HPDE6-E6E7 (cell line): Measurements from ENCODE around the gene NR1H4.
A peak's percentile ranks its signal among the peaks of the same experiment; 100 is the strongest.
"Not testable (repeated sequence)": the region's sequence is repeated elsewhere in the genome, so short reads cannot be mapped to it uniquely, and the experiment has no call there.

Source experiments
- DNase-seq: peaks from one replicate; pipeline ENCODE4 v3.0.0; 2011; ENCODE audit warnings: missing footprints; ENCODE audit errors: extremely low spot score

NR1H4 gene

DNA sequence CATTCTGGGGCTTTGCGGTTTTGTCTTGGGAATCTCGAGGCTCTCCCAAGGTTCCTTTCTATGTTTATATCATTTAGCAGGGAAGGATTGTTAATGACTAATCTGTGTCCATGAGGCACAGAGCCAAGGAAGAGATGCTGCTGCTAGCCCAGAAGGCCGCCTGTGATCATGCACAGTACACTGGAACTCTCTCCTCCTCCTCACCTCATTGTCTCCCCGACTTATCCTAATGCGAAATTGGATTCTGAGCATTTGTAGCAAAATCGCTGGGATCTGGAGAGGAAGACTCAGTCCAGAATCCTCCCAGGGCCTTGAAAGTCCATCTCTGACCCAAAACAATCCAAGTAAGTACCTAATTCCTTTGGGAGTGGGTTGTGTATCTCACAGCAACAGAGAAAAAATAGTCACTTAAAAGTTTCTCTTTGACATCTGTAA, at the start of gene NR1H4:
Gene NR1H4, plus strand, starts transcription at position 151 of the 435 bp plus-strand sequence. CDS start 19,458 bp downstream, outside the sequence.
- DNase-seq = no peak

- no peak for DNase-seq
Observed at GRCh38 chr12:100426145-100426544, 47.5 kb upstream of the NR1H4 start.

GRCh38 chr12:100427078-100427477, 46.6 kb upstream of the NR1H4 start:
- peak; percentile 13 for DNase-seq

- not testable (repeated sequence) for DNase-seq
Observed at GRCh38 chr12:100430251-100430650, 43.4 kb upstream of the NR1H4 start.

- DNase-seq = no peak
Observed at GRCh38 chr12:100433701-100434100, 40.0 kb upstream of the NR1H4 start.

- no peak for DNase-seq
Observed at GRCh38 chr12:100434177-100434576, 39.5 kb upstream of the NR1H4 start.

- DNase-seq = no peak
Observed at GRCh38 chr12:100435957-100436356, 37.7 kb upstream of the NR1H4 start.

DNA sequence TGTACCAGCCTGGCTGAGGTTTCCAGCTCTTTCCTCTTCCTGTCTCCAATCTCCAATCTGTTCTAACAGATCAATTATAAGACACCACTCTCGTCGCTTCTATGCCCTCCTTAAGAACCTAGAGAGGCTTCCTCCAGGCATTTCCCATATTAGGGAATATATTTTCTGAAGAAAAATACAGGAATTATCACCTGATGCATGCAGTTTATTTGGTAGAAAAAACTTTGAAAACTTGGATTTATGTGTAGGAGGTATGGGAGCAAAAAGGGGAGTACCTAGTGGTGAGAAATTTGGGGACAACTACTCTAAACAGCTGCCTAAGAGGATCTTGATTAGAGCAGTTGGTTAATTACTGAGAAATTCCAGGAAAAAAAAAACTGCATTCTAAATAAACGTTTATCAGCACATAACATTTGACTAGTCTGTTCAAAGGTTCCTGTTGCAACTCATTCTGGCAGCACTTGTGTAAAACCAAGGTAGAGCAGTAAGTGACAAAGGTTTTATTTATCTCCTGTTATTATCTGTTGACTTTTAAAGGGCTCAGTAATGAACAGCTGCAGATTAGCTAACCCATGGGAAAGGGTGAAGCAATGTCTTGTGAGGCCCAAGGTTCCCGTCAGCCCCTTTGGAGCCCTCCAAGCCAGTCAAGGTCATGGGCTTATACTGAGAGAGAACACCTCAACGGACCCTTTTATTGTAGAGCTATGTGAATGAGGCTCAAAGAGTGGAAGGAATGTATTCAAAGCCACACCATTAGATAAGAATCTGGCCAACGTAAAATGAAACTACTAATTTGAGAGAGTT, 36.4 kb upstream of the NR1H4 start:
- no peak for DNase-seq

- no peak for DNase-seq
Observed at GRCh38 chr12:100439797-100440196, 33.9 kb upstream of the NR1H4 start.

DNA sequence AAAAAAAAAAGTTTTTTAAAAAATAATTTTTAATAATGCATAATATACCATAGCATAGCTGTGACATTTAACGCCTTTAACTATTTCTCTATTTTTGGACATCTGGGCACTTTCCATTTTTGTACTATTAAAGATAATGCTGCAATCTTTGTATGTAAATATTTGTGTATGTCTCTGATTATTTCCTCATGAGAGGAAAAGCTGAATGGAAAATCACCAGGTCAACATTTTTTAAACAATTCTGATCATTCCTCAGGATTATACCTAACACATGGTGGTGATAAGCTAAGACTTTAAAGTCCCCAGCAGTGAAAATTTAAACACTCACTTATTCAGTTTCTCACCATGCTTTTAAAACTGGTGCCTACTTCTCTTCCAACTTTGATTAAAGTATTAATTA, 31.3 kb upstream of the NR1H4 start:
- DNase-seq = no peak

- no peak for DNase-seq
Observed at GRCh38 chr12:100443434-100443833, 30.2 kb upstream of the NR1H4 start.

GRCh38 chr12:100445081-100445481, 28.6 kb upstream of the NR1H4 start:
- no peak for DNase-seq

- no peak for DNase-seq
Observed at GRCh38 chr12:100447381-100447780, 26.3 kb upstream of the NR1H4 start.

DNA sequence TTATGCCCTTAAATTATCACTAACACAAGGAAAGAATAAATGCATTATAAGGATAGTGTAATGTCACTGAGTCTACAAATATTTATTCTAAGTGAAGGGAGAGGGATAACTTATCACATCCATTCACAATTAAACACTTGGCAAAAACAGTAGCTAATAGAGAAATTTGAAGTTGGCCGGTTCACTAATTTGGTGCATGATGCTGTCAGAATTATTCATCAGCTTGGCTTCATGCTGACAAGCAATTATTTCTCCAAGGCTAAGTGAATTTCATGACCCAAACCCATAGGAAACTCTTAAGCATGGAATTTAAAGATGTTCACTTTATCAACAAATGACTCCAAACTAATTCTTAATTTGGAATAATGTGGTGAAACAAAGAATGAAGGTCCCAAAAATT, 25.0 kb upstream of the NR1H4 start:
- no peak for DNase-seq

GRCh38 chr12:100450735-100451134, 22.9 kb upstream of the NR1H4 start:
- no peak for DNase-seq

DNA sequence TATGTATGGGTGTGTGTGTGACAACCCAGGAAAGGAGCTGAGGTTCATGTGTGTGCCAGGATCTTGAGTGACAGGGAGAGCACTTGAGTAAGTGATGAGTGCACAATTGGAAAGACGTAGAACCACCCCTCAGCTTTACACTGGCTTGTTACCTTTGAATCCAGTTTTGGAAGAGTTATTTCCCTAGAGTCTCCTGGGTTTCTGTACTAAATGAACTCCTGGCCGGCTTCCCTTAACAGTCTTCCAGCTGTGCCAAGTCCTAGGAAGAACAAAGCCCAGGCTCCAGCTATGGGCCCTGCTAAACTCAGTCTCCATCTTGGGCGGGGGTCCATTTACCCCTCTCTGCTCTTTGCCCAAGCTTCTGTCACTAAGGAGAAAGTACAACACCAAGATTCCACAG, 19.7 kb upstream of the NR1H4 start:
- no peak for DNase-seq

GRCh38 chr12:100455896-100456295, 17.8 kb upstream of the NR1H4 start:
- no peak for DNase-seq

DNA sequence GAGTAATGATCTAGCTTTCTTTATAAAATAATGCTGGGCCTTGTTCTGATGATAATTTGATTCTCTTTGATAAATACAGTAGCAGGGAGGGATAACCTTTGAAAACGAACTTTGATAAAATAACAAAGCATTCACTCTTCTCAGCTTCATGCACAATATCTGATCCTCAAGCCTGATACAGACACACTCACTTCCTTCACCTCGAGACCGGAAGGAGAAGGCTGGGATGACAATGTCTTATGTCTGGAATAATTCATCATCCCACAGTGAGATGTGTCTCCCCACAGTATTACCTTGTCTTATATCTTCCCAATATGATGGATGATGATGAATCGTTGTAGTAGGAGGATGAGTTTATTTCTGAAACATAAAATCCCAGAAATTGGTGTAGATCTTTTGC, 15.5 kb upstream of the NR1H4 start:
- no peak for DNase-seq

DNA sequence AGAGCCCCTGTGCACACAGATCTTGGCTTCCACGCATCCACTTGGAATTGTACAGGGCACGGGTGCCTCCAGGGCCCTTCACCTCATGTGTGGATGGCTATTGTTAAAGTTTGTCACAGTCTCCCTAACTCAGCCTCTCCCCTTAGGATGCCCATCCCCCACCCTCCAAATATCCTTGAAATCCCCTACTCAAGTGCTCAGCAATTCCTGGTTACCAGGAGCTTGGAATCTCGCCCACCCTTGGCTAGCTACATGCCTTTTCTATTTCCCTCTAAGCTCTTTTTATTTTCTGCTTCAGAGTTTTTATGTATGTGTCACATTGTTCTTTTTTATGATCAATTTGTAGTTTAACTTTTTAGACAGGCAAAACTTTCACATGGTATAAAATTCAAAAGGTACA, 13.0 kb upstream of the NR1H4 start:
- DNase-seq = no peak

- no peak for DNase-seq
Observed at GRCh38 chr12:100461330-100461973, 12.2 kb upstream of the NR1H4 start.

GRCh38 chr12:100463661-100464060, 10.0 kb upstream of the NR1H4 start:
- no peak for DNase-seq

DNA sequence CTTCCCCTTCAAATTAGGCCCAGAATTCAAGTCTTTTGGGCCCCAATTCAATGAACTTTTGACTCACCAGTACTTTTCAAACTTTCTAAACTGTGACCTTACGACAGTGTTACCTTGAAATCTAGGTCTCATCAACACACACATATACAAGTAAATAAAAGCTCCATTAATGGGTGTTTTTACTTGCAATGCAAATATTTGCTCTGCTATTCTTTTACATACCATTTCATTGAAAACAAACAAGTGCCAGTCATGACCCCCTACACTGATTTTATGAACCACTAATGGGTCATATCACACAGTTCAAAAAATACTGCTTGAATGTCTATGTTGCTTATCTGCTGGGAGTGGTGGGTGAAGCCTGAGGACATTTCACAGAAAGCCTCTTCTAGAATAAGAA, 9.1 kb upstream of the NR1H4 start:
- DNase-seq = no peak

GRCh38 chr12:100468126-100468525, 5.5 kb upstream of the NR1H4 start:
- DNase-seq = no peak
